ENCODE results near the gene NIN.
"Not testable (repeated sequence)": the region's sequence is repeated elsewhere in the genome, so short reads cannot be mapped to it uniquely, and the experiment has no call there.

The NIN gene

GRCh38 chr14:50819303-50819702, 11.7 kb downstream of the NIN start:
- not testable (repeated sequence) for DNase-seq

- no peak for DNase-seq
Measured at GRCh38 chr14:50816395-50817047, 14.4 kb downstream of the NIN start.

GRCh38 chr14:50815526-50815925, 15.4 kb downstream of the NIN start:
- not testable (repeated sequence) for DNase-seq

- not testable (repeated sequence) for DNase-seq
Measured at GRCh38 chr14:50815058-50815457, 15.9 kb downstream of the NIN start.

- no peak for DNase-seq
Measured at GRCh38 chr14:50814161-50814560, 16.8 kb downstream of the NIN start.

- DNase-seq: no peak
Measured at GRCh38 chr14:50813544-50813863, 17.5 kb downstream of the NIN start.

- DNase-seq: no peak
Measured at GRCh38 chr14:50812856-50813543, 18.0 kb downstream of the NIN start.

DNA sequence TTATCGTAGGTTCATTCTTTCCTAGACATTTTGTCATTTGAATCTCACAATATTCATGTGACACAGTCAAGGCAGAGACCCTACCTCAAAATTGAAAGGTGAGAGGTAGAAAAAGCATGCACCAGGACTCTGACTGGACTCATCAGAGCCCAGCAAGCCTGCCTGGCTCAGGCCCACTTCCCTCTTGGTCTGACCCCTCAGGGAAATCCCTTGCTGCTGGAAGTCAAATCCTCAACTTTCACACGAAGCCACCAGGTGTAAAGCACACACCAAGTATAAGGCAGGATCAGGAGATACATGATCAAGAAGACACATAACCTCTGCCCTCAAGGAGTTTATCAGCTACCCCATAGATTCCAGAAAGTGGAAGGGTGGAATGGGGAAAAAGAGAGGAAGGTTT, 18.8 kb downstream of the NIN start:
- DNase-seq: no peak

DNA sequence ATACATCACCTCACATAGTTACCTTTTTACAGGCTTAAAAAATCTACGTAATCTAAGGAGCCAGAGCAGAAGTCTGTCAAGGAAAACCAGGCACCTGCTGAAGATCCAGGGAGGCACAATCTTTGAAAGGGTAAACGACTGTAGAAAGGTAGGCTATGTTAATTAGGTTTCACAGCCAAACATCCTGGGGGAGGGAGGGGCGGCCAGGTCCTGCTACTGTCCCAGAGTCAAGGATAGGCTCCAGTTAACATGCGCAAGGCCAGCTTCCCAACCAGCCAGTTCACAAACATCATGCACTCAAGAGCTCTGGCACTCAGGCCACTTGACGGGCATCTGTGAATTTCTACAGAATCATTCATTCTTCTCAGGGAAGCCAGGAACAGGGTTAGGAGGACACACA, 22.9 kb downstream of the NIN start:
- DNase-seq: no peak

DNA sequence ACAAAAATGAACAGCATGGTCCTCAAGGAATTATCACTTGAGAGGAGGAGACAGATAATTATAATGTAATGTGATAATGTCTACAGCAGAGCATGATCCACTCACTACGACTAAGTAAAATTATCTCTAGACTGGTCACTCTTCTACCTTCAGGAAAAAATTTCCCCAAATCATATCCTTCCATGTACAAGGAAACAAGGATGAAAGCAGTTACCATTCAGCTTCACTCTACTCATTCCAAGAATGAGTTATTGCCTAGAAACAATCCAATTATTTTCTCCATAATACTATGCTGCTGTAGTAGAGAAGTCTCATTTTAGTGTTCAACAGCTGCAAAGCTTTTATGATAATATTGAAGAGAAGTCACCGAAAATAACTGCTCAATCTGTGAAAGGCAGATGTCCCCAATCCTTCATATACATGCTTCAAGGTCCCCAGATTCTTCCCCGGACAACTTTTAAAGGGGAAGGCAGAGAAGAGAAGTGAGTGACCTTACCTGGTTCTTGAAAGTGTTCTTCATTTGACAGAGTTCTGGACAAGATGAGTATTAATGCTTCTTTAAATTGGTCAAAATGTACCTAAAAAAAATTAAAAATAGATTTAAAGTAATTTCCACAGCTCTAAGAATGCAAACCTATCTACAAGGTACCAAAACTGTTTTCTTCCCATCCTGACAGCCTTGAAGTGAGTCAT, 24.6 kb downstream of the NIN start:
- no peak for DNase-seq

- DNase-seq: no peak
Measured at GRCh38 chr14:50805396-50805795, 25.6 kb downstream of the NIN start.

GRCh38 chr14:50804181-50804721, 26.7 kb downstream of the NIN start:
- DNase-seq: no peak

DNA sequence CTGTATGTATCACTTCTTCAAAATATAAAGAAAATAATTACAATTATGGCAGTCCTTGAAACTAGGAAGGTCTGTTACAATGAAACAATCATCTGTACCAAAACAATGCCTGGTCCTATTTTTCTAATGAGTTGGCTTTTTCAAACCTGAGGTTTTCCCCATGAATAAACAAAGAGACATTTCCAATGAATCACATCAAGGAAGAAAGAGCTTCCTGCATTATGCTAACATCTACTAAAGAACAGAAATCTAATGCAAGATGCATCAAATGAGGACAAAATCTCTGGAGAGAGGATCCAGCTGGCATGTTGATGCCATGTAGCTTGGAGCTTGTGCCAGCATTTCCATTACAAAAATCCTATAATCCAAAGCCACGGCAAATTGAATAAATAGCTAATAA, 29.3 kb downstream of the NIN start:
- DNase-seq: no peak

- DNase-seq: no peak
Measured at GRCh38 chr14:50800032-50800431, 30.9 kb downstream of the NIN start.

DNA sequence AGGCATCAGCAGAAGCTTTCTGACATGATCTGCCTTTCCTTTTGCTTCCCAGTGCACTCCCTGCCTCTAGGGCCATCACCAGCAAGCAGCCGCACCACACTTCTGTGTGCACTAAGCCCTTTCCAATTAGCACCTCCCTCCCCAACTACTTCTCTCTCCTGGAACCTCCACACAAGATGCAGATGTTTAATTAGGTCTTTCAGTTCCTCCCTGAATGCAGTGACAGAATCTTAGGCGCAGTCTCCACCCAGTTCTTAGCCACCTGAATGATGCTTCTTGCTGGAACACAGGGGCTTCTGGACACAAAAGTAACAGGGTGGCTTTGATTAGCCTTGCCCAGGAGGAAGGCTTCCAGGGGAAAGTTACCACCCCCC, 32.9 kb downstream of the NIN start:
- no peak for DNase-seq

DNA sequence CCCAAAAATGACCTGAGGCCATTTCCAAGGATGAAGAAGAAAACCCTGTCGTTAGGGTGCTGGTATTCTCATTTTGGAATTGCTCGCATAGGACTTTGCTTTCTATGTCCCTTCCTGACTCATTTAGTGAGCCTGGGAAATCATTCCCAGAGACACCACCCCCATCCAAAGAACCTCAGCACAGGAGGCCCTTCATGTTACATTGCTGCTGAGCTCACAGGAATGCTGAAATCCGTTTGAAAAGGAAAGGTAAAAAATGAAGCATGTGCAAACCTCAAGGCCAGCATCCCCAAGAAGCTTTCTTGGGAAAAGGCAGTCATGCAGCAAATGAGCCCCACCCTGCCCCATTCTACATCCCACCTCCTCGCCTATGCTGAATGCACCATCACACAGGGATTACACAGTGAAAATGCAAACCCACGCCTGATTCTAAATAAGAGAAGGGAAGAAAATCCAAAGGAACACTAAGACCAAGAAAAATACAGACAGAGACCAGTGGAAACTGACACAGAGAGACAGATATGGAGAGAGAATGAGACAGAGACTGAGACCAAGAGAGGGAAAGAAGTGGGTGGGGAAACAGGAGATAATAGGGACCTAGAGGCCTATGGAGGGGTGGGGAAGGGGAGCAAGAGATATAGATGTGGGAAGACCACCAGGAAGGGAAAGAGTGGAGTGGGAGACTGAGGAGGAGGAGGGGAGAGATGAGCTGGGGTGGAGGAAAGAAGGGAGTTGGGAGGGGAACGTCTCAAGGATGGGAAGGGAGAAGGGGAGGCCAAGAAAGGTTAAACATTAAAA, 33.5 kb downstream of the NIN start:
- DNase-seq: no peak

- DNase-seq: no peak
Measured at GRCh38 chr14:50796390-50796789, 34.6 kb downstream of the NIN start.

DNA sequence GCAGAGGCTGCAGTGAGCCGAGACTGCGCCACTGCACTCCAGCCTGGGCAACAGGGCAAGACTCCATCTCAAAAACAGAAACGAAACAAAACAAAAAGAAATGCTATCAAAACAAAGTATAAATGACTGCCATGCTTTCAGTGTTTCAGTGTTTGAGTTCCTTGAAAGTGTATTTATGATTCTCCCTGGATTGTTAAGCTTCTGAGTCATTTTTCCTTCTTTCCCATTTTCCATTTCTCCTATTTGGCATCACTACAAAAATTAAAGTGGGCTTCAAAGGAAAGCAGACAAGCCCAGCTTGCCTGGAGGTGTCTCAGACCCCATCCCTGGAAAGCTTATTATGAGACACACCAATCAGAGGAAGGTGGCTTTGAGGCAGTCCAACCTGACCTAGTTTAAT, 35.1 kb downstream of the NIN start:
- no peak for DNase-seq

DNA sequence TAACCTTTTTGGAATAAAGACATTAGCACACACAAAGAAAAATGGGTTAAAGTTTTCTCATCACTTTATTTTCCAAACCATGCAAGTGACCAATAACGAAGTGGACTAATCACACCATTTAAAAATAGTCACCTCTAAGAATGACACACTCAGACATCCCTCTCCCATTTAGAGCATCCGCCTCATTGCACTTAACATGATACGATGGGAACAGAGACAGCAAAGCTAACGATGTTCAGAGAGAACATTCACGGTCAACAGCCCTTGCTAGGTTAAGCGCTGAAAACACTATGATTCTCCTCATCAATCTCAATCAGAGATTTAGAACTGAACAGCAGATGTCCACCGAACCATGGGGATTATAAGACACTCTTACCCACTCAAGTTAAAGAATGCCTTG, 35.8 kb downstream of the NIN start:
- DNase-seq: no peak

DNA sequence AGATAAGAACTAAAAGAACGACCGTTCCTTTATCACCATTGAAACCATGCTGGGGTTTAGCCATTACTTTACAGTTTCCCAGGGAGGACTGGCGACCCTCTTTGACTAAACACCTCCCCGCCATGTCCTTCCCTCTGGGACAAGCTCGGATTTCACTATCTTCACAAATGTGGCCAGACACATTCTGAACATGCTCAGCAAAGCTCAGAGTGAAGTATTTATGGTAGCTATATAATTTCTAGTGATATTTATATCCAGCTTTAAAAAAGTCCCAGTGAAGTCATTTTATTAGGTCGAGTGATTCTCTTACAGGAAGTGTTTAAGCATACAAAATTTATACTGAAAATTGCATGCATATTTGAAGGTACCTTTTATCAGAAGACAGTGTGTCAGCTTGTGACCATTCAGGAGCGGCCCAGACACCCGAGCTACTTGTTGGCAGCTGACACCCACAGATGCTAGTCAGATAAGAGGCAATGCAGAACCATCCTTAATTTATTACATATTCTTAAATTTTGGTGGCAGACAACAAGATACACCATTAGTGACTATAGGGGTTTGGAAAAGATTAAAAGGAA, 36.8 kb downstream of the NIN start:
- no peak for DNase-seq

DNA sequence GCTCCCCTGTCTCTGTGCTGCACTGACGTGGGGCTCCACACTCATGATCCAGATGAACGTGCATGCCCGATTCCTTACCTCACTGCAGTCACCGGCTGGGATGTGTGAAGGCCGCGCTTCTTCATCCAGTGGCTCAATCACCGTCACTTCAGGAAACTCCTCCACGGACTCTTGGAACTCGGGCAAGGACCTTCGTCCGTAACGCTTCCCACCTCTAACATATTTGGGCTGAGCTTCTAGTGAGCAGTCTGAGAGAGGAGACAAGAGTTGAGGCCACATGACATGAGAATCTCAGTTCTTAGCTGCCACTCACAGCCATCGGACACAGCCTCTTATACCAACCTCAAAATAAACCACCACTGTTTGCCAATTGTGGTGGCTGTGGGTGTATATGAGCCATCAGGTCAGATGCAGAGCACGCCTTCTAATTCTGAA, 38.3 kb downstream of the NIN start:
- no peak for DNase-seq

DNA sequence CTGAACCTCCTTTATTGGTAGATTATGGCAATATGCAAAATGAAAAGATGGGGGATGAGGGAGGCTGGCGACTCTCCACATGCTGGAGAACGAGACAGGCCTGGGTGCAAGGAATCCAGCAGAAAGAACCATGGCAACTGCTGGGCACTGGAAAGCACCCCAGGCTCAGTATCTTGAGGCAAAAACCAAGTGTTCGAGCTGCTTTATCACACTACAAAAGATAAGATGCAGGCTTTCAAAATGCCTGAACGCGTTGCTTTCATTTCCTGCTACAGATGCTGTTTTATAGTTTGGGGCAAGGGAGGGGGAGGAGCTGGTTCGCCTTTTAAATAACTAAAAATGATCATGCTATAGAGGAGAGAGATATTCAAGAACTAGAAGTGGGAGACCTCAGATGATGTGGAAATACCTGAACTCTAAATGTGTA, 38.9 kb downstream of the NIN start:
- no peak for DNase-seq

DNA sequence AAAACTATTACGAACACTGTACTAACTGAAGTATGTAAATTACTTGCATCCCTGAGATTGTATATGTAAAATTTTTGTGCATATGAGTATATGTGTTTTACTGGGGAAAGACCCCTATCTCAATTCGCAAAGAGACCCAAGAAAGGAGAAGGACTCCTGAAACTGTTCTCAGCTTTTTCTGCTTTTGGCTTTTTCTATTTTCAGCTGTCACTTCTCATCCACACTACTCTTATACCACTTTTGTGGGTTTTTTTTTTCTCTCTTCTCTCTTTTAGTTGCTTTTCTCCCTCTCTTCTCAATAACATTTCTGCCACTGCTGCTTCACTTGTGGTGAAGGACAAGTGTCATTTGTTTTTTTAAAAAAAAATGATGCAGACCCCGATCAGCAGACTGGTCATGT, 39.8 kb downstream of the NIN start:
- no peak for DNase-seq
